Measurements from ENCODE around the gene NR2F1.
A peak's percentile ranks its signal among the peaks of the same experiment; 100 is the strongest.

The NR2F1 gene

DNA sequence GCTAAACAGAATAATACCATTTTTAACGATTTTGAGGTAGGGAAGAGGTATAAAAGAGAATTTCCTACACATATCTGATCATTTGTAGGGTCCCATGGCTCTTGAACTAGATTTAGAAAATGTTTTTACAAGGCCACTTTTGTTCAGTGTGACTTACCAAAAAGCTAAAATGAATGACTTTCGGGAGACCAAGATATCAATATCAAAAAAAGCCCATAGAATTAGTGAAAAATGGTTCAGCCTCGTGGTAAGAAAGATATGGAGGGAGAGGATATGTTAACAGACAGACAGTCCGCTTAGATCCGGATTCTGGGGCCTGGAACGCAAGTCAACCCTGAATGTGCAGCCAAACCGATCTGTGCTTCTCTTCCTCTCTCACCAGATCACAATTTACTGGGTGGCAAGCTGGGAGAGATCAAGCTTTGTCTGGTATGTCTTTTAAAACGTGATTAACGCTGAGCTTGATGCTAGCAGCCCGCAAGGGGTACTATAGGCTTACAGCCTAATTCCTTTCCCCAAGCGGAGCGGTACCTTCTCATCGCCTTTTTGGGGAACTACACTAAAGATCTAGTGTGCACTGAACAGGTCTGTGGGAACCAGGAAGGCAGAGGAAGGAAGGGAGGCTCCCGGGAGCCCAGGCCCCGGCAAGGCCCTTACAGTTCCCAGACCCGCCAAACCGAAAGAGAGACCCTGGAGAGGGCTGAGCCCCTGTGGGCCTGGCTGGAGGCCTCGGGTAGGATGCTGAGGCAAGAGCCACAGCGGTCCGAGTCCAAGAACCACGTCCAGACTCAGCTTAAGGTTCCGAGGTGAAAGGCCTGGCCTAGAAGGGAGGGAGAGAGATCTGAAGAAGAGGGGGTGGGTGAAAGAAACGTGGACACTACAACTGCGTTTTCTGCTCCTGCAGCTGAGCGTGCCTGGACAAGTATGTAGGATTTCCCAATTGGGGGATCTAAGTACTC is 4.9 kb upstream of the NR2F1 start:
- DNase-seq: no peak

DNA sequence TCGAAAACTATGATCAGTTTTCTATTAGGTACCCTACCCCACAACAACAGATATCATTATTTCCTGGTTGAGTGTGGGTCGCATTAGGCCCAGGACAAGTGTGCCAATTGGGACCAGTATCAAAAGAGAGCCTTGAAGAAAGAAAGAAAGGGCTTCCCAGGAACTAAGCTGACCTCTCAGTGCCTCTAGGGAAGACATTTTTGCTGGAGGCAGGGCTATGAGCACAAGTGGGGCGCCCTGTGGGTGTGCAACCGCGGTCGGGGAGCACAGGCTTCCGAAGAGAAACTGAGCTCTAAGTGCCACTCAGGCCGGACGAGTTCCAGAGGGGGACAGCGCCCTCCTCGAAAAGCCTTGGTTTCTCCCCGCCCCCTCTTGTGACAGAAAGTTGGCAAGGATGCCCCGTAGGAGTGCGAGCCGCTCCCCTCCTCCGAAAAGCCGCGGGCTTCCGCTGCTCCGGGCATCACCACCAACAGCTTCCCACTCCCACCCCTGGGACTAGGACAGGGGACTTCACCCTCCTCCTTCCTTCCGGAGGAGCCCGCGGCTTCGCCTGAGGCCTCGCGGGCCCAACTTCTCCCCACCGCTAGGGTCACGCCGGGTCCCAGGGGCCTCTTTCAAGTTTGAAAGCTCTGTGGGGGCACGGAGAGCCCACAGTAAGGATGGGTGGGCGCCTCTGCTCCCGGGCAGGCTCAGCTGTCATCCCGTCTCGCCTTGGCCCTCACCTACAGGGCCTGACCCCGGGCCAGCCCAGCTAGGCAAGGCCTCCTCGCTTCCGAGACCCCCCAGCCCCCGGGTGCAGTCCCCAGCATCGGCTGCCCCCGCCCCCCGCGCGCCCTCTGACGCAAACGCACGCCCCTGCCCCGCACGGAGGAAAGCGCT is 4.0 kb upstream of the NR2F1 start:
- DNase-seq: no peak

DNA sequence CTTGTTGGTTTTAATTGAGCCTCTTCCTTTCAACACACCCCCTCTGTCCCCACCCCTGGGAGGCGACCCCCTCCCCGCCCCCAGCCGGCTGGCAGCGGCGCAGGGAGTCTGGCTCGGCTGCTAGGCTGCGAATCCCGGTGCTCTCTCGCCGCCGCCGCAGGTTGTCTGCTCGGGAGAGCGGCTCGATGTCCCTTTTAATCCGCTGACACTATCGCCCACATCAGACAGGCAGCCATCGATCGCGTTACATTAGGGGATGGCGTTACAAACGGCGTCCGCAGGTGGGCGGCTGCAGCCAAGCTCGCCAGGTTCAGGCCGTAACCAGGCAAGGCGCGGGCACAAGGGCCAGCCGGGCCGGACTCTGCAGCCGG is 3.3 kb upstream of the NR2F1 start:
- no peak for DNase-seq

DNA sequence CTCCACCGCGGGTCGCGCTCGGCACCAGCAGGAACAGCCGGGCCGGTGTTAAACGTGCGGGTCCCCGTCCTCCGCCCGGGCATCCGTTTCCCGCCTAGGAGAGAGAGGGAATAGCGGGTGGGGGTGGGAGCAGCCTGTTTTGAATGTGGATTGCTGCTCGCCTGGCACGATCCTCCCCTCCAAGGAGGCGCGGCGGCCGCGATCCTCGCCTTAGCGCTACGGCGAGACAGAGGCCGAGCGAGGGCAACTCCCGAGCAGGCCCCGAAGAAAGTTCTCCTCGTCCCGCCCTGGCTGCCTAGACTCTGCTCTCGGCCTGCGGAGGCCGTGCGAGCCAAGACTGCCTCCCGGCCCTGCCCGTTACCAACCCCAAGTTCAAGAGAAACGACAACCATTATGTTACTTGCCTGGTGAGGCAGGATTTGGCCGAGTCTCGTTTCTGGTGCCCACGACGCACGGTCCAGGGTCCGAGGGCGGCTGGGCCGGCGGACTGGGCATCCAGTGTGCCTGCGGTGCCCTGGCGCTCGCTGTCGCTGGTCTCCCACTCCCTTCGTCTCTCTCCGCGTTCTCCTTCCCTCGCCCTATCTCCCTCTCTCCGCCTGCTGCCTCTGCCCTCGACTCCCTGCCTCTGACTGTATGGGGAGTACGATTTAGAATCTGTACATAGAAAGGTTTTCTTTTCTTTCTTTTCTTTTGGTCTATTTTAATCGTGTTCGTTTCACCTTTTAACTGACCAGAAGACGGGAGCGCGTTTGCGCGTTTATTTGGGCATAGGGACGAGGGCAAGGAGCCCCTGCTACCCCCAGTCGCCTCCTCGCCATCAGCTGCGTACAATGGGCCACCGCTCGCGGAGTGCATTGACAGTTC is 2.7 kb upstream of the NR2F1 start:
- DNase-seq: no peak

DNA sequence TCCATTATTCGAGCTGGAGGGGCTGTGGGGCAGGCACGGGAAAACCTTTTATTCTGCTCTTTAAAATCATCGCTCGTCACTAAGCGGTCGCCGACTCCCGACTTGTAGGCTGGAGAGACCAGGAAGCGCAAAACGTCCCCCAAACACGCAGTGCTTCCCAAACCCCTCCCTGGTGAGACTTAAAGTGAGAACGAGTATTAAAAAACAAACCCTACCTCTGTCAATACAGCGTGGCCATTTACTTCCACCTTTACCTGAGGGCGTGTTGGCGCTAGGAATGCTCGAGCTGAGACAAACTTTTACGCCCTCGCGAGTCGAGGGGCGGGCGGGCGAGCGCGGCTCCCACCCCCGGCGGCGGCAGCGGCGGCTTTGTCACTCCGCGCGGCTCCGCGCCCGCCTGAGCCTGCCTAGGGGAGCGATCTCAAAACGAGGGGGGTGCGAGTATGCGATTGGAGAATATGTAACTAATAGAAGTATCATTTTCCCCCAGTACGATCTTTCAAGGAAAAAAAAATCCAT is 2.0 kb upstream of the NR2F1 start, which contains the start of gene NR2F1-AS1:
Gene NR2F1-AS1, minus strand, starts transcription at position 293 of the 519 bp plus-strand sequence.
- DNase-seq: no peak

DNA sequence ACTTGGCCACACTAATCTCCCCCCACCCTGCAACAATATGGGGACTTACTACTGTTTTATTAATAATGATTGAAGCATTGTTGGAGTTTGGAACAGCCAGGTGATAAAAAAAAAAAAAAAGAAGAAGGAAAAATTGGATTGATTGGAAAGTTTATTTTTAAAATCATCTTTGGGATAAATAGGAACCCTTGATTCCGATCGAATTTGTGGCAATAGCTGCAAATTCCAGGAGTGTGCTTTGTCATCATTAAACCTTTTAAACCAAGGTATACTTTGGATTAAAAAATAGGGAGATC is 907 bp upstream of the NR2F1 start:
- DNase-seq: no peak

DNA sequence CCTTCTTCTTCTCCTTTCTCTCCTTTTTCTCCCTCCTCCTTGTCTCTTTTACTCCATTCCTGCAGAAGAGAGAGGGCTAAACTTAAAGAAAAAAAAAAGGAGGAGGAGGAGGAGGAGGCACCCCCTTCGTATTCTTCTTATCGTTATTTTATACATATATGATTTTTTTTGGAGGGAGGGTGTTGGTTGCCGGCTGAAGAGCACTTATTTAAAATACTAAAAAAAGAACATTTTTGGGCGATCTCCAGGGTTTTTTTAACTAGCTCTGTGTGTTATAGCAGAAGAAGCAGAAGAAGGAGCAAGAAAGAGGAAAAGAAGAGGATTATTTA is 381 bp downstream of the NR2F1 start:
- DNase-seq: no peak

DNA sequence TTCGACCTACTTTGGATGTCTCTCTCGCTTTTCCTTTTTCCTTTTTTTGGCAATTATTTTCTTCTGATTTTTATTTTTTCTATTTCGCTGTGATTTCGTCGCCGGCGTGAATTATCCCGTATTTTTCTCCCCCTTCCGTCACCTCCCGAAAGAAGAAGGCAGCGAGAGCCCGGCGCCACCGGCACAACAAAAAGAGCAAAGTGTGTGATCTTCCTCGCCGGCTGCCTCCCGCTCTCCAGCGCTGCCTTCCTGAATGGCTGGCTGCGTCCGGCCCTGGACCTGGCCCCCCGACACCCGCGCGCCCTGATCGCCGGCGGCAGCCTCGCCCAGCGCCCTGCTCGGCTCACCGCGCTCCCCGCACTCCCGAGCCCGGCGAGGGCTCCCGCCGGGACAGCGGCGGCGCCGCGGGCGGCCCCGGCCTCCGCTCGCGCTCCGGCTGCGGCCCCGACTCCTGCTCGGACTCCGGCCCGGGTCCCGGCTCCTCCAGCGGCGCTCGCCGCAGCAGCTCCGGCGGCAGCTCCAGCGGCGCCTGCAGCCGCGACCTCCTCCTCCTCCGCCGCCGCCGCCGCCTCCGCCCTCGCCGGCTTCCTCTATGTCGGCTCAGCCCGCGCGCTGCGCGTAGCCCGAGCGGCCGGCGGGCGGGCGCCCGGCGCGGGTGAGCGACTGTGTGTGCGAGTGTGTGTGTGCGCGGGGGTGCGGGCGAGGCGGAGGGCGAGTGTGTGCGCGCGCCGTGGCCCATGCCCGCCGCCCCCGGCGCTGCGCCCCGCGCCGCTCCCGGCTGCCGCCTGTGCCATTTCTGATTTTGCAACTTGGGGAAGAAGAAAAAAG is 960 bp downstream of the NR2F1 start:
- DNase-seq: peak; percentile 12

DNA sequence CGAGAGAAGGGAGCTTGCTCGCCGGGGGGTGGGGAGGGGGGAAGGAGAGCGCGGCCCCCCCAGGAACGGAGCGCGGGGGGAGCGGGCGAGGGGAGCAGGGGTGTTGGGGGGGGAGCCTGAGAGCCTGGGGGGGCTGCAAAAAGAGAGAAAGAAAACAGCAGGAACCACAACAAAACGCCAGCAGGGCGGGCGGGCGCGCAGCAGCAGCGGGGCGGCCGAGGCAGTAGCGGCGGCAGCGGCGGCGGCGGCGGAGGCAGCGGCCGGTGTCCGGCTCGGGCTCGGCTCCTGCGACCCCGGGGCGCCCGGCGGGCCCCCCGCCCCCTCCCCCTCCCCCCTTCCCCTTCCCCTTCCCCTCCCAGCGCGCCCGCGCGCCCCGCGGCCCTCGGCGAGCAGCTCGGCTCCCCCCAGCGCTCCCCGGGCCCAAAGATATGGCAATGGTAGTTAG is 1.6 kb downstream of the NR2F1 start:
- DNase-seq: no peak

DNA sequence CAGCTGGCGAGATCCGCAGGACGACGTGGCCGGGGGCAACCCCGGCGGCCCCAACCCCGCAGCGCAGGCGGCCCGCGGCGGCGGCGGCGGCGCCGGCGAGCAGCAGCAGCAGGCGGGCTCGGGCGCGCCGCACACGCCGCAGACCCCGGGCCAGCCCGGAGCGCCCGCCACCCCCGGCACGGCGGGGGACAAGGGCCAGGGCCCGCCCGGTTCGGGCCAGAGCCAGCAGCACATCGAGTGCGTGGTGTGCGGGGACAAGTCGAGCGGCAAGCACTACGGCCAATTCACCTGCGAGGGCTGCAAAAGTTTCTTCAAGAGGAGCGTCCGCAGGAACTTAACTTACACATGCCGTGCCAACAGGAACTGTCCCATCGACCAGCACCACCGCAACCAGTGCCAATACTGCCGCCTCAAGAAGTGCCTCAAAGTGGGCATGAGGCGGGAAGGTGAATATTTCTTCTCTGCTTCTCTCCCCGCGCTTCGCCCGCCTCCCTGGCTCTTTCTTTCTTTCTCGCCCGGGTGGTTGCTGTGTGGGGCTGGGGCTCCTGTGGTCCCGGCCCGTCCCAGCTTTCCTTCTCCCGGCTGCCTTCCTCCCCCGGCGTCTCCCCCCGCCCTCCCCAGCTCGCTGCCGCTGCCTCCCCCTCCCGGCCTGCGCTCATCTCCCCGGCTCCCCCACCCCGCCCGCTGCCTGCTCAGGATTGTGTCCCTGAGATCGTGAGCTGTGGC is 2.2 kb downstream of the NR2F1 start:
- DNase-seq: peak; percentile 9

DNA sequence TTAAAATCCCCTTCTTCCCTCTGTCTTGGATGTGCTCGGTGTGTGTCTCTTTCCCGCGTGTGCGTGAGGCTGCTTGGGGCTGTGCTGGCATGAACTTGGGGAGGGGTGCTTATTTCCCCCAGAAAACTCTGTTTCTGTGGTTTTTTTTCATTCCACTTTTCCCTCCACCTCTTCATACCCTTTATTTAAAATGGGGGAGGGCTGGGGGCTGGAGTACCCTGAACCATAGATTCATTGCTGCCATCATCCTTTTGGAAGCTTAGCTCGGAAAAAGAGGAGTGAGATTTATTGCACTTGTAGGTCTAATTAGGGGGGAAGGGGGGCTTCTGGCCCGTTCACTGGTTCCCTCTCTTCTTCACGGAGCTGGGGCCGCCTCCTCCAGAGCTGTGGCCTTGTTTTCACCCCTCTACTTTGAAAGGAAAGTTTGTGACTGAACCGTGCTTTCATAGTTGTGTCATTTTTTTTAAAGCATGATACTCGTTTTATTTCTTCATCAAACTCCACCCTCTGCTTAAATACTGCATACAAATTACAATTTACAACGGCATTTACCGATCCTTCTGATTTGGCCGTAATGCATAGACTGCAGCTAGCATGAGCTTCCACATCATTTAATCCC is 2.9 kb downstream of the NR2F1 start:
- DNase-seq: no peak

DNA sequence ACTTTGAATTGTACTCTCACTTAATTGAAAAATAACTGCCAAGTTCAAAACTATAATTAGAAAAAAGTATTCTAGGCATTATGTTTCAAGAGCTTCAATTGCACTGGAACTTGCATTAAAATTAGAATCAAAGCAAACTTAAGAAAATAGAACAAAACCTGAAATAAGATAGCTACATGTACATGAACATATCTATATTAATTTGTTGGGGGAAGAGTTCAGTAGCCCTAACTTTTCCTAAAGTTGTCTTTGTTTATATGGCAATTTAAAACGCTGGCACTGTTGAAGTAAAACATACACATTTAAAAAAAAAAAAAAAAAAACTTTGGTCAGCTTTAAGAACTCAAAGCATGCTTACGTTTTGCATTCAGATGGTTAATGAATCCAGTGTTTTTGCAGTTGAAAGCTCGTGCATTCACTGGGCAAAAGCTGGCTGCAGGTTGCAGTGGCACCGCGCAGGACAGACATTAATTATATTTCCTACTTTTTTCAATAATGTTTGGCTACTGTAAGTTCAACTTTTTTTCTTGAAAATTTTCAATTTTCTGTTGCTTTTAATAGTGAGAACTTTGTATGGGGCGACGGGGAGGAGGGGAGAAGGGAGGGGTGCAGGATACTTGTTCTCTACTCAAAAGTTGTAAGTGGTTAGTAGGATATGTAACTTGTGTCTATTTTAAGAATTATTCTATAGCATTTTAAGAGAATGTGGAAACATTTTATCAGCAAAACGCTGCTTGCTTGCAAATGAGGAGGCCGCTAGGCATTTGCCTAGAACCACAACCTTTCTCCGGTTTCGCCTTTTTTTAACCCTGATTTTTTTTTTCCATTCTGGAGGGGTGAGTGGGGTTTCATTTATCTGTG is 3.9 kb downstream of the NR2F1 start:
- DNase-seq: no peak

DNA sequence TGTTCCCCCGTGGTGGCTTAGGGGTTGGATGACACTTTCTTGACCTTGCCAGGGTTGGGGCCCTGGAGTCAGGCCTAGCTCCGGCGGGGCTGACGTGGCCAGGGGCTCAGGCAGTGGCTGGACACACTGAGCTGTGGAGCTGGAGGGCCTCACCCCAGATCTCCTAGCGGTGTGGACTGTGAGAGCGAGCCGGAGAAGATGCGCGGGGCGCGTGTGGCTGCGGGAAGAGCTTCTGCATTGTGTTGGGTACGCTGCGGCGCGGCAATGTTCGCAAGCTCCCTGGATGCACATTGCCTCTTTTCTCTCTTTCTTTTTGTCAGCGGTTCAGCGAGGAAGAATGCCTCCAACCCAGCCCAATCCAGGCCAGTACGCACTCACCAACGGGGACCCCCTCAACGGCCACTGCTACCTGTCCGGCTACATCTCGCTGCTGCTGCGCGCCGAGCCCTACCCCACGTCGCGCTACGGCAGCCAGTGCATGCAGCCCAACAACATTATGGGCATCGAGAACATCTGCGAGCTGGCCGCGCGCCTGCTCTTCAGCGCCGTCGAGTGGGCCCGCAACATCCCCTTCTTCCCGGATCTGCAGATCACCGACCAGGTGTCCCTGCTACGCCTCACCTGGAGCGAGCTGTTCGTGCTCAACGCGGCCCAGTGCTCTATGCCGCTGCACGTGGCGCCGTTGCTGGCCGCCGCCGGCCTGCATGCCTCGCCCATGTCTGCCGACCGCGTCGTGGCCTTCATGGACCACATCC is 4.8 kb downstream of the NR2F1 start:
- no peak for DNase-seq

DNA sequence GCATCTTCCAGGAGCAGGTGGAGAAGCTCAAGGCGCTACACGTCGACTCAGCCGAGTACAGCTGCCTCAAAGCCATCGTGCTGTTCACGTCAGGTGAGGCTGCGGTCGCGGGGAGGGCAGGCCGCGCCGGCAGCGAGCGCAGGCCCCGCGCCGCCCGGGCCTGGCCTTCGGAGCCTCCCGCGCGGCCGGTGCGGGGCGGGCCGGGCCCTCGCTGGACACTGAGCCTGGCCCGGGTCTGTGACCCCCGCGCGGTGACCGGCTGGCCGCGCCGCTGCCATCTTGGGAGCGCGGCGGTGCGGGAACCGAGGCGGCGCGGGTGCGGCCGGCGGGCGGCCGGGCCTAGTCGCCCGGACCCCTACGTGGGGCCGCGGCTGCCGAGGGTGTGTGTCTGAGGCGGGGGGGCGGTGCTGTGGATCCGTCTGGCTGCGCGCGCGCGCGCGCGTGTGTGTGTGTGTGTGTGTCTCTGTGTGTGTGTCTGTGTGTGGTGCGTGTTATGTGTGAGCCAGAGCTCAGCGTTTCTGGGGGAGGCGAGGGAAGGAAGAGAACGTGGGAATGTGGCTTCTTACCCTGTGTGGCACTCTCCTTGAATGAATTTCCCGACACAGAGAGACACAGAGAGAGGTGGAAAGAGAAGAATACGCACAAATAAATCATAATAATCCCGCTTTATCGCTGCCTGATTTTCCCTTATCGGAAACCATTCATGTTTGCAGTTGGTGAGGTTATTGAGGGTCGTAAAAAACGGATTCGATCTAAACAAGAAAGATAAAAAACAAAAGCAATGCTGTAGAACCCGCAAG is 5.5 kb downstream of the NR2F1 start:
- no peak for DNase-seq

DNA sequence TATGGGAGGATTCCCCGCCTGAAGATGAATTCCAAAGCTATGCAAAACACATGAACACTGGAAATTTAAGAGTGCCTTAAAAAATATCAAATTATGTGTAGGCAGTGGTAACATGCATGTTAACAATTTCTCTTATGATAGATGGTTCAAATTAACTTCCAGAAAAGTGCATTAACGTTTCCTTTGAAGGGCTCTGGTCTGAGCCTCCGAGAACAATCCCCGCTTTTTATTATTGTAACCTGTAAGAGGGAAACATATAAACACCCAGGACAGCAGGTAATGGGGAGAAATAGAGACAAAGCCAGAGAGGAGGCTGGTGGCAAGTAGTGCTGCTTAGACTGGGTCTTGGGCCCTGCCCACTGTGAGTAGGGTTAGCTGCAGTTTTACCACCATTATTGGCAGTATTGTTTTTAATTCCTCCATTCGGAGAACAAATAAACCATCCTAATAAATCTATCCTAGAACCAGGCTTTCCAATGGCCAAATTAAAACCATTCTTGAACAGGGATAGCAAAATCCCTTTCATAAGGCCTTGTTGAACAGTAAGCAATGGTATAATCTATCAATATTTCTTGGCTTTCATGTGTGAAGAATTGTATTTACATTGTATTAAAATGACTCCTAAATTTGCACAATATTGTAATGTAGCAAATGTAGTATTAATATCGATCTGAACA is 6.3 kb downstream of the NR2F1 start:
- no peak for DNase-seq

DNA sequence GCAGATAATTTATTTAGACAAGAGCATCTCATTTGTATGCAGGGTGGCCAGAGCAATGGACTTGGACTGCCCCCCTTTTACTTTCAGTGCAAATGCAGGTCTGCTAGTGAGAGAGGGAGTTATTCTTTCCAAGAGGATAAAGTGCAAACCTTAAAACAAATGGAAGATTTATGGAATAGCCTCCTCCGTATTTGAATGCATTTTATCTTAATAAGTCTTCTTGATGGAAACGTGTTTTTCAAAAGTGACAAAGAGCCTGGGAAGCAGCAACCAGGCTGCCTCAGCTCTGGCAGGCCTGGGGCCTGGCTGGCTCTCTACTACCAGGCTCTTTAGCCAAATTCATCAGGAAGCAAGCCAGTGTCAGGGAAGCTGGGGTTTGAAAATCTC is 6.8 kb downstream of the NR2F1 start:
- DNase-seq: no peak

DNA sequence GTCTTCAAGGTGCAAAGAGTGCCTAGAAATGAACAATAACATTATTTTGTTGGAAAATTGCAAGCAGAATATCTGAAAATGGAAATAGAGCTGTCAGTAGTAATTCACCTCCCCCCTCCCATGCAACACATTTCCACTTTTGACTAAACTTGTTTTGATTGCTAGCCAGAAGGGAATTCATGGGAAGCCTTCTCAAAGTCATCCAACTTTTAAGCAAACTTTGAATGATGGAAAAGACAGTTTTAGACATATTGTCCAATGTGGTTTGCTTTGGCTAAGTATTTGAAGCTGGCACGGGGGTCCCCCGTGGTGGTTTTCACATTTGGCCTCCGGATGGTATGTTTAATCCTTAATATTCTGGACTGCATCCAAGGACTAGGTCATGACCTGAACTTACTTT is 7.5 kb downstream of the NR2F1 start:
- no peak for DNase-seq

Measured in hematopoietic multipotent progenitor cell treated with erythropoietin and hydrocortisone succinate and interleukin-3 and kit ligand, for 8 days (in vitro differentiated cells).